Stimulated activated CD4-positive, alpha-beta T cell treated with anti-CD3 and anti-CD28 coated beads, Interleukin-4, amount 100 ng/mL, for 48 hours (primary cell): ENCODE measurements around the gene ZNF484.
"Not testable (repeated sequence)": the region's sequence is repeated elsewhere in the genome, so short reads cannot be mapped to it uniquely, and the experiment has no call there.

Experiments
- DNase-seq, 2 donors: peaks; one replicate each; pipeline ENCODE4 v3.0.0-alpha.2; 2020; ENCODE audit warnings: low read depth in 2 of 2

ZNF484 gene

DNA sequence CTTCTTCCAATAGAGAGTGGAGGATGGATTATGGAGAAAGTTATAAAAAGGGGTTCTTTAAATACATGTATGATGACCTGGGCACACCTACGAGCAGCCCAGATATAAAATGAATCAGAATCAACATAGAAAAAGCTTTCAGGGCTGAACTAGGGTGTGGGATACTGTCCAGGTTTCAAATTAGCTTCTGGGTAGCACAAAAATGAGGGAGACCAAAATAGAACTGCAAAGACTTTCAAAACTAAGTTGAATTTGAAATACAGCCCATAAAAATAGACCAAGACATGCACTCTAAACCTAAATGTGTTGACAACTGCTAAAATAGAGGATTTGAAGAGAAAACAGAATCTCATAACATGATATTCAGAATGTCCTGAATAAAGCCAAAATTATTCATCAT, 17.0 kb downstream of the ZNF484 start:
- no peak for DNase-seq

DNA sequence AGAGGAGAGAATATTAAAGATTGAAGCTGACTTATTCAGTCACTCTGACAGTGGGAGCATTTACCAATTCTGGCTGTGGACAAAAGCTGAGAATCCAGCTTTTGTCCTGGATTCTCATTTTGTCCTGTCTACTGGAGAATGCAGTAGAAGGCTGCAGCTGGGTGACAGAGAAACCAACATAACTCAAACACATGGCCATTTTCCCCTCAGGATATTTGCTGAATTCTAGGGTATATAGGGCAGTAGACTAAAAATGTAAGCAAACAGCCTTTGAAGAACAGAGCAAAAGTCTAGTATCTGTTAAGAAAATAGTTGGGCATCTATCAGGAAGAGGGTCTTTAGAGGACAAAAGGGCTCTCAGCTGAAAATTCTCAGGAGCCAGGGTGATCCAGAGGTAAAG, 20.6 kb downstream of the ZNF484 start:
- no peak for DNase-seq

DNA sequence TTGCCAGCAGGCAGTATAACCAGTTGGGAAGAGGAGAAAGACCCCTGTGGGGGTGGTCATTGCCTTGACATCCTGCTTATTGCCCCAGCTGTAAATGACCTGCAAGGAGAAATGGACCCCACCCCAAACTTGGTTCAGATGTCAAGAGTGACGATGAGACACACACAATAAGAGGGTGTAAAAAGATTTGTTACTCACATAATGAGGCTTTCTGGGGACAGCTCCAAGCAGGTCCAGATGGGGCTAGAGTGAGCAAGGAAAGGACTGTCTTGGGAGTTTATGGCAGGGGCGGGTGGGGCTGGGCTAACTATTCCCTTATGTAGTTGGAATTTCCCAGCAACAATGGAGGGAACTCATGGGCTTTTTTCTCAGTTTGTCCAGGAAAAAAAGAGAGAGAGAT, 24.1 kb downstream of the ZNF484 start:
- DNase-seq = no peak

DNA sequence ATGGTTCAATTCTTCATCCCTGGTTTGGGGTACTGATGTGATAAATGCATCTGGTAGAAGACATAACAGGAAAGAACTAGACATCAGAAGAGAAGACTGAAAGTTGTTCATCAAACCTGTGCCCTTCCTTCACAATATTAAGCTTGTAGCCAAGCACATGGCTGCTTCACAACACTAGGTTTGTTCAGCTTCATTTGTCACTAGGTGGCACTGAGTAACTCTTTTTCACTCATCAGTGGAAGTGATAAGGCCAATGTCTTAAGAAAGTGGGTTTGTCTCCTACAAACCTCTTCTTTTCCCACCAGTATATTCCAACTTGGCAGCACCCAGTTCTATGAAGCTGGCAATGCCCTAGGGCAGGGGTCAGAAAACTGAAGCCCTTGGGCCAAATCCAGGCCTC, 26.9 kb downstream of the ZNF484 start:
- no peak for DNase-seq

DNA sequence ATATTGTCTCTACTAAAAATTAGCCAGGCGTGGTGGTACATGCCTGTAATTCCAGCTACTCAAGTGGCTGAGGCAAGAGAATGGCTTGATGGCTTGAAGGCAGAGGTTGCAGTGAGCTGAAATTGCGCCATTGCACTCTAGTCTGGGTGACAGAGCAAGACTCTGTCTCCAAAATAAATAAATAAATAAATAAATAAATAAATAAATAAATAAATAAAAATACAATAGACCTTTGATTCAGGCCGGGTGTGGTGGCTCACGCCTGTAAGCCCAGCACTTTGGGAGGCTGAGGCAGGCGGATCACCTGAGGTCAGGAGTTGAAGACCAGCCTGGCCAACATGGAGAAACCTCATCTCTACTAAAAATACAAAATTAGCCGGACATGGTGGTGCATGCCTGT, 29.1 kb downstream of the ZNF484 start:
- not testable (repeated sequence) for DNase-seq

DNA sequence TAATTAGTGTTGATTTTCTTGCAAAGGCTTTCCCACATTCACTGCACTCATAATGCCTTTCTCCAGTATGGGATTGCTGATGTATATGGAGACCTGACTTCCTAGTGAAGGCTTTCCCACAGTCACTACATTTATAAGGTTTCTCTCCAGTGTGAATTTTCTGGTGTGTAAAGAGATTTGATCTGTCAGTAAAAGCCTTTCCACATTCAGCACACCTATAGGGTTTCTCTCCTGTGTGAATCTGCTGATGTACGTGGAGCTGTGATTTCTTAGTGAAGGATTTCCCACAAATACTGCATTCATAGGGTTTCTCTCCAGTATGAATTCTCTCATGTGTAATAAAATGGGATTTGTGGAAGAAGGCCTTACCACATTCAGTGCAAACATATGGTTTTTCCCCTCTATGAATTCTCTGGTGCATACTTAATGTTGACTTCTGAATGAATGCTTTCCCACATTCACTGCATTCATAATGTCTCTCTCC, 31.1 kb downstream of the ZNF484 start:
- DNase-seq = no peak

DNA sequence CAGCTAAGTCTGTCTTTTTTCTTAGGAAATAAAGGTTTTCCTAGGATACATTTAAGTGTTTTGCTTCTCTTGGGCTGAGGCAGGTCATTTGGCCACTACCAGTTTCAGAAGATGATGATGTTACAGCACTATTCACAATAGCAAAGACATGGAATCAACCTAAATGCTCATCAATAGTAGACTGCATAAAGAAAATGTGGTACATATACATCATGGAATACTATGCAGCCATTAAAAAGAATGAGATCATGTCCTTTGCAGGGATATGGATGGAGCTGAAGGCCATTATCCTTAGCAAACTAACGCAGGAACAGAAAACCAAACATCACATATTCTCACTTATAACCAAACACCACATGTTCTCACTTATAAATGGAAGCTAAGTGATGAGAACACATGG, 39.4 kb downstream of the ZNF484 start:
- DNase-seq = not testable (repeated sequence)

DNA sequence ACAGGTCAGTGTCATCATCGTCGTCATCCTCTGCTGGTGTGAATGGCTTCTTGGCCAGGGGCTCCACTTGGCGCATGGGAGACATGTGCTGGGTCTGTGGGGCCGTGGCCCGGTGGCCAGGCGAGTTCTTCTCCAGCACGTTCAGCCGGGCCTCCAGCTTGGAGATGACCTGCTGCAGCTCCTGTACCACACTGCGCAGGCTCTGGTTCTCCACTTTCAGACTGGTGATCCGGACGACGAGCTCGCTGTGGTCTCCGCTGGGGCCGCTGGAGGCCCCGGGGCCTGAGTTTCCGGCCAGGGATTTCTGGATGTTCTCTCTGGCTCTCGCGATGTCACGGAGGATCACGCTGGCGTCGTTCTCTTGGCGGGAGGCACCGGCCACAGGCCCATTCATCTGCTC, 40.6 kb downstream of the ZNF484 start:
- no peak for DNase-seq

DNA sequence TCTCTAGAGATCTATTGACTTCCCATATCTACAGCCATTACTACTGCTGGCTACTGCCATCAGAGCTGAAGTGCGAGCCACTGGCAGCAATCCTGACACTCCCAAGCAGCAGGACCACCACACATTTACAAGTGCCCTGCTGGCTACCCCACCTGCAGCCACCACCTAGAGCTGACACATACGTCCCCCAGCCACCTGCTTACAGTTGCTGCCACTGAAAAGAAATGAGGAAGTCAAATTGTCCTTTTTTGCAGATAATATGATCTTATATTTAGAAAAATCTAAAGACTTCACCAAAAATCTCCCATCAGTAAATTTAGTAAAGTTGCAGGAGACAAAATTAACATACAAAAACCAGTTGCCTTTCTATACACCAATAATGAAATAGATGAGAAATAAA, 48.4 kb downstream of the ZNF484 start:
- no peak for DNase-seq

DNA sequence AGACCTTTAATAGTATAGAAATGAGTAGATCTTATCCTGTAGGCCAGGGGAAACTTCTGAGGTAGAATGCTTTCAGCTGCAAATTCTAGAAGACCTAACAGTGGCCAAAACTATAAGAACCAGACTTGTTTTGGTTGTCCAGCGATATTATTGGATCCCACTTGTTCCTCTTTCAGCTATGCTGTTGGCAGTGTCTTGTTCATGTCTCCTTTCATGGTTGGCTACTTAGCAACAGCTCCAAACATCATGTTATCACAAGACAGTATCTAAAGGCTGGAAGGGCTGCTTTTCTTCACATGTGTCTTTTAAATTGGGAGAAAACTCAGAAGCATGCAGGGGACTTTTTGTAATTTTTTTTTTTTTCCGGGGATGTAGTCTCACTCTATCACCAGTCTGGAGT, 52.8 kb downstream of the ZNF484 start:
- DNase-seq = not testable (repeated sequence)

DNA sequence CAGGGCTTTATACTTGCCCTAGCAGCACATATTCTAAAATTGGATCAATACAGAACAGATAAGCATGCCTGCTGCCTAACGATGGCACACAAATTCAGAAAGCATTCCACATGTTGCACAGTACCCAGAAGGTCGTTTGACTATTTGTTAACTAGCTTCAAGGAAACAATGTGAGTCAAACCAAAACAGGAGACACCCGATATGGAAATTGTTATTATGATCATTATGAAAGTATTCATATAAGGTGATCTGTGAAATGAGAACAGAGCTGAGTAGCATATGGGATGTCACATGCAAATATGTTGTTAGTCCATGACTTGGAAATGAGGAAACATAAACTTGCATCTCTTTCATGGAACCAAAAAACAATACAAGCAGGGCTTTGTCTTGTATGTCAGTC, 56.9 kb downstream of the ZNF484 start:
- DNase-seq = no peak

DNA sequence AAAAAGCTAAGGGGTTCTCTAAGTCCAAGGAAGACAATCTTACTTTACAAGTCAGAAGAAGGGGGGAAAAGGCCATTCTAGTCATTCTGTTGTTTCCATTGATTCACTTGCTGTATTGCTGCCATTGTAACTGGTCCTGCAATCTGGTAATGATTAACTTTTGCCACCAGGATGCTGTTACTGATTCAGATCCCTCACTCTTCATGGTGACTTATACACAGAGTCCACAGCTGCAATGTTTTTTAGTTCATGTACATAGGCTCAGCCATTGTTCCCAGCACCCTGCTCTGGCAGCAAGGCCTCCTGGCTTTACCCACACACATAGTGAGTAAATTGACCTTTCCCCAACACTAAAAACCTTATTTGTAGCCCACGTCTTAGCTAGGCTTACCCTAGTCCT, 57.9 kb downstream of the ZNF484 start:
- not testable (repeated sequence) for DNase-seq

DNA sequence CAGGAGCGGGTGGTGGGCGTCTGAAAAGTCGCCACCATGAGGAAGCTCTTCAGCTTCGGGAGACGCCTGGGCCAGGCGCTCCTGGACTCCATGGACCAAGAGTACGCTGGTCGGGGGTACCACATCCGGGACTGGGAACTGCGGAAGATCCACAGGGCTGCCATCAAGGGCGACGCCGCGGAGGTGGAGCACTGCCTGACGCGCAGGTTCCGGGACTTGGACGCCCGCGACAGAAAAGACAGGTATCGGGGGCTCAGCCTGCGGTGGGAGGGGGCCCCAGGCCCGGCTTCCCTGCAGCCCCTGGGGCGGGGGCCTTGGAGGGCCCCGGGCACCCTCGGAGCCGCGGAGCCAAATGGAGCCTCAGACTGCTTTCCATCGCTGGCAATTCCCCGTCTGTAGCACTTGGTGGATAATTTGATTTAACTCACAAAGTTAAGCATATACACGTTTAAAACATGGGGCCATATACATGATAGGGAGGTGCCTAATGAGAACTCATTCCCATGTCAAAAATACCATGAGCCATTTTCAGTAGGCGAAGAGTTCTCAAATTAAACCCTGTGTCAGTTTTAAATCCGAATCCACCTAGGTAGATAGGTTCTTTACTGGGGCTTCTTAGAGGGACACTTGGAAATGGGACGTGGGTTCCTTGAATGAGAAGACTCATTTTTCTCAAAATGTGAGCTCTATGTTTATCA, 68.1 kb downstream of the ZNF484 start:
- not testable (repeated sequence) for DNase-seq

DNA sequence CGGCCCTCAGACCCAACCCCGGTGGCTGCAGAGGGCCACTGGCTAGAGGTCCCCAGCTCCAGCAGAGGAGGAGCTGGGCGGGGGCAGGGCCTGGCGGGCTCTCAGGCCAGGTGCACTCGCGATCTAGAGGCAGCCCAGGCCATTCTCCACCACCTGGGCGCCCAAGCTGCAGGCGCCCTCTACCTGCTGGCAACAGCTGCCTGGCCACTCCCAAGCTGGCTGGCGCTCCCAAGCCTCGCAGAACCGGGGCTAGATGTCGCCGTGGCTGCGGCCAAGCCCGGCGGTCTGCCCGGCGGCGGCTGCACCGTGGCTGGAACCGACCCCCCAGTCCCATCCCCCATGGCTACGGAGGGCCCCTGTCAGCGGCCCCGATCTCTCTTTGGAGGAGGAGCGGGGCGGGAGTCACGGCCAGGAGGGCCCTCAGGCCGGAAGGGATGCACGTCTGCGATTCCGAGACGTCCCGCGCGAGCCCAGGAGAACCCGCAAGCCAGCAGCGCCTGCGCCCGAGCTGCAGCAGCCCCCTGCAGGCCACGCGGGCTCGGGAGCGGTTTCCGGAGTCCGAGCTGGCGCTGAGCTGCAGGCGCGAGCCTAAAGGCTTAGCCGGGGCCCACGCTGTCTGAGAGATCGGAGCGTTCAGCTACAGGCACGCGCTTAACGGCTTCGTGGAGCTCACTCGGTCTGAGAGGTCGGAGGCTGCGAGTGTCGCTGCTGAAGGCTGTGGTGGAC, 68.9 kb downstream of the ZNF484 start:
- peak; percentile 42 to 55 for DNase-seq

DNA sequence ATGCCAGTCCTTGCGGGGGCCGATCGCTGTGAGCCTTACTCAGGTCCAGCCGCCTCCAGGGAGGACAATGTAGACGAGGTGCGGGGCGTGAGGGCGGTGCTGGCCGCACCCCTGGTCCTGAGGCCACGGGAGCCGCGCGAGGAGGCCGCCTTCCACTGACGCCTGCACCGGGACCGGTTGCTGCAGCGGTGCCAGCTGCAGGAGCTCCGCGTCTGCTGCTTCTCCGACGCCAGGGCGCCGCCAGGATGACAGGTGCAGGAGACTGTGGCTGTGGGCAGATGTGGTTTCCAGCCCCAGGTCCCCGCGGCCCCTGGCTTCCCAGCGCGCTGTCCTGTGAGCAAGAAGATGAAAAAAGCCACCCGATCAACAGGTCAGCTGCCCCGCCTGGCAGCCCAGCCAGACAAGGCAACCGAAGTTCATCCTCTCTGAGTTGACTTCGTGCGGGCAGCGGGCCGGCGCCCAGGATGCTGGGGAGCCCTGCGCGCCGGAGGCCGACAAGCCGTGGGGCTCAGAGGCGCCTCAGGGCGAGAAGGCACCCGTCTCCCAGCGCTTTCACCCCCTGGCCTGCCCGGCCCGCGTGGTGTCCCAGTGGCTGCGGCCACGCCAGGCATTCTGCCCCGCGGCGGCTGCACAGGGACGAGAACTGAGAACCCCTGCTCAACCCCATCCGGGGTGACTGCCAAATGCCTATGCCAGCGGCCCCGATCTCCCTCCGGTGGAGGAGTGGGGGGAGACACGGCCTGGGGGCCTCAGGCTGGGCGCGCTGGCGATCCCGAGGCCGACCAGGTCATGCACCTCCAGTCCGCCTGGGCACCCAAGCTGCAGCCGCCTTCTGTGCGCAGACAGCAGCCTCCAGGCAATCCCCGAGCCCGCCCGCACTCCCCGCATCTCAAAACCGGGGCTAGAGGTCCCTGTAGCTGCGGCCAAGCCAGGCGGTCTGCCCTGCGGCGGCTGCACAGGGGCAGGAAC, 69.8 kb downstream of the ZNF484 start:
- DNase-seq = peak in 1 of 2 donors; percentile 10

DNA sequence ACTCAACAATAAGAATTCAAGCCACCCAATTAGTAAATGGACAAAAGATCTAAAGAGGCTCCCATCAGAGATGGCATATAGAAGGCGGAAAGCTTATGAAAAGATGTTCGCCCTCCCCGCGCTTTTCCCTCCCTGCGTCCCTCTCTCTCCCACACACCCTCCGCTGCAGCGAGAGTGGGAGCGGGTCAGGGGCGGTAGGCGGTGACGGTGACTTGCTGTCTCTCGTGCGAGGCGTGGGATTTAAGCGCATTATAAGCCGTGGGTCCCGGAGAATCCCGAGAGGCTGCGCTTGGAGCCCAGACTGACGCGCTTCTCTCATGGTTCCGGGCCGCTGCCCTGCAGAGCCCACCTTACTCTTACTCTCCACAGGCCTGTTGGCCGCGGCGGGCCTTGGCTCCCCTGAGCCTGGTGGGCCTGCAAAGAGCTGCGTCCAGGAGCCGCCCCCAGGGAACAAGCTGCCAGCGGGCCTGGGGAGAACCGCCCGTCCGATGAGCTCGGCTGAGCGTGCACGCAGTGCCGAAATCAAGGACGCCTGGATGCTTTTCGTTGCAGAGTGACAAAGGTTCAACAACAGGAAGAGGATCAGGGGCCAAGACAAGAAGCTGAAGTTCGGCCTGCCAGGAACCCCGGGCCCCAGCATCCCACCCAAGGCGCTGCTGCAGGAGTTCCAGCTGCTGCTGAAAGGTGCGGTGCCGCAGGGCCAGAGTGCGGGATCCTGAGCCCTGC, 70.6 kb downstream of the ZNF484 start:
- DNase-seq = no peak

DNA sequence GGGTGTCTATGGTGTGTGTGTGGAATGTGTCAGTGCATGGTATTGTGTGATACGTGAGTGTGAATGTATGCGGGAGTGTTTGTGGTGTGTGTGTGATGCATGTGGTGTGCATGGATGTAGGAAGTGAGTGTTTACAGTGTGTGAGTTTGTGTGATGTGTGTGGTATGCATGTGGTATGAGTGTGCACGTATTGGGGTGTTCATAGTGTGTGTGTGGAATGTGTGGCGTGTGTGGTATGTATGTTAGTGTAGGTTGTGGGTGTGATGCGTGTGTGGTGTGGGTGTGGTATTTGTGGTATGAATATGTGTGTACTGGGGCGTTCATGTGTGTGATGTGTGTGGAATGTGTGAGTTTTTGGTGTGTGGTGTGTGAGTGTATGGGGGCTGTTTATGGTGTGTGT, 73.1 kb downstream of the ZNF484 start:
- DNase-seq = no peak

DNA sequence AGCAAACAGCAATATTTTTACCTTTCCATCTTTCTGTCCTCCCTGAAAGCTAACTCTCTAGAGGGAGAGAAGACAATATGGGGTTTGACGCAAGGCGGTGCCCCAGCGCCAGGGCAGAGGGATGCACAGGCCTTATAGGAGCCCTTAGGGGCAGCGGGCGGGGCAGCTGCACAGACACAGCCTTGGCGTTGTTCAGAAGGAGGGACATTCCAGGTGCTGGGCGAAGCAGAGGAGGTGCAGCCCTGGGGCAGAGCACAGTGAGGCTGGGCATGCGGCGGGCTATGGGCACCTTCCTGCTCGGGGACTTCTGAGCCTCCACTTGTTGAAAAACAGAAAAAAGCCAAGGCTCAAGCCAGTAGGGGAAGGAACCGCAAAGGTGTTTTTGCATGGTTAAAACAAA, 79.5 kb downstream of the ZNF484 start:
- no peak for DNase-seq

DNA sequence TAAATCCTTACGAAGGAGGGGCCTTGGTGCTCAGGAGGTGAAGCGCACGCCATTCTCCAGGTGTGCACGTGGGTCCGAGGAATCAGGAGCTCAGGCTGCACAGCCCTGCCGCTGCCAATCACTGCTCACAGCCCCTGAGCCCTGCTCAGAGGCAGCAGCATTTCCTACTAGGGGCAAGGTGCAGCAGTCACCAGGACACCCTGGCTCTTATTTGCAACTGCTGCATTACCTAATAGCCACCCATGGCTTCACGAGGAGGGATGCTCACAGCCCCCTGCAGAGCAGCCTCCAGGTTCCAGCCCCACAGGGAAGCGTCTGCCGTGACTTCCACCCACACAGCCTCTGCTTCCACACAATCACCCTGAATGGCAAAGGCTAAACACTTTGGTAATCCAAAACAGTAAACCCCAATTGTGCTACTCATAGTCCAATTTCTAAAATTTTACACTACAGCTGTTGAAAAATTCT, 81.5 kb downstream of the ZNF484 start:
- DNase-seq = not testable (repeated sequence)

DNA sequence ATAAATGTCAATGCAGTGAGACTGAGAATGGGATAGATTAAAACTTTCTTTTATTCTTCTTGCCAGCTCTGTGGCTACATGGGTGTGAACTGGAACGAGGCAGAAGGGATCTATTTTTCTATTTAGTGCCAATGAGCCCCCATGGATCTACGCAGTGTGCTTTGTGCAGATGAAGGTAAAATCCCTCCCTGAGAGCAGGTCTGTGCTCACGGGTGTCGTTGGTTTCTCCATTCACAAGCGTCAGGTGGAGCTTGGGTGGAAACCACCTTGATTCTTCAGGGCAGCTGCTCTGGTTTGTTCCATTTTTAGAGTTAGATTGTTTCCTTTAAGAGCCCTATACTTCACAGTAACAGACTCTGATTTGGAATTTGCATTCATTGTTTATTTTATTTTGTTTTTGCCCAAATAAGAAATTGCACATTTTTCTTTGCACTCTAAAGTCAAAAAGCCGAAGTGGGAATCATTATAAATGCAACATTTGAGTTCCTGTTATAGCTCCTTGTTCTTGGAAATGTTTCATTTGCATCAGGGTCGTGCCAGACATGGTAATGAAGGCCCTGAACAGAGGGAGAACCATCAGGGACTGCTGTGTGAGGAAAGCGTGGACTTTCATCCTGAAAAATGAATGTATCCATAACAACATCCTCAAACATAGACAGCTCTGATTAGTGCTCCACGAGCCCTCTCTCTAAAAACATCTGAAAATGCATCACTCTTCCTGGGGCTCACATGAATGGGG, 82.1 kb downstream of the ZNF484 start:
- no peak for DNase-seq
